ENCODE data around the gene KRTAP10-3.

DNA sequence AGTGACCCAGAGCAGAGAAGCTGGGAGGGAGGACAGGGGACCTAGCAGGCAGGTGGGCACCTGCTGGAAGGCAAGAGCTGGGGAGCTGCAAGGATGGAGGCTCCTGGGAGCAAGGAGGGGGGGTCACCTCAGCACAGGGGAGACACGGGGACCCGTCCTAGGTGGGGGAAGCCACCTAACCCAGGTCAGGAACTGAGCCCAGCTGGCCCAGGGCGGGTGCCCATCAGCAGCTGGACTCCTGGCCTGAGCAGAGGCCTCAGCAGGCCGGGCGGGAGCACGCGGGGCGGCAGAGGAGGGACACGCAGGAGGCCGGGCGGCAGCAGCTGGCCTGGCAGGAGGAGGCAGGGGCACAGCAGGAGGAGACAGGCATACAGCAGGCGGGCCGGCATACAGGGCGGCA, 19.5 kb downstream of the KRTAP10-3 start:
- TF ChIP-seq, protein P1, sequence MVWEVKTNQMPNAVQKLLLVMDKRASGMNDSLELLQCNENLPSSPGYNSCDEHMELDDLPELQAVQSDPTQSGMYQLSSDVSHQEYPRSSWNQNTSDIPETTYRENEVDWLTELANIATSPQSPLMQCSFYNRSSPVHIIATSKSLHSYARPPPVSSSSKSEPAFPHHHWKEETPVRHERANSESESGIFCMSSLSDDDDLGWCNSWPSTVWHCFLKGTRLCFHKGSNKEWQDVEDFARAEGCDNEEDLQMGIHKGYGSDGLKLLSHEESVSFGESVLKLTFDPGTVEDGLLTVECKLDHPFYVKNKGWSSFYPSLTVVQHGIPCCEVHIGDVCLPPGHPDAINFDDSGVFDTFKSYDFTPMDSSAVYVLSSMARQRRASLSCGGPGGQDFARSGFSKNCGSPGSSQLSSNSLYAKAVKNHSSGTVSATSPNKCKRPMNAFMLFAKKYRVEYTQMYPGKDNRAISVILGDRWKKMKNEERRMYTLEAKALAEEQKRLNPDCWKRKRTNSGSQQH (CRISPR knock-in tag; IDR thresholded peaks at IDR 0.05), result no peak
- TF ChIP-seq, protein P2, sequence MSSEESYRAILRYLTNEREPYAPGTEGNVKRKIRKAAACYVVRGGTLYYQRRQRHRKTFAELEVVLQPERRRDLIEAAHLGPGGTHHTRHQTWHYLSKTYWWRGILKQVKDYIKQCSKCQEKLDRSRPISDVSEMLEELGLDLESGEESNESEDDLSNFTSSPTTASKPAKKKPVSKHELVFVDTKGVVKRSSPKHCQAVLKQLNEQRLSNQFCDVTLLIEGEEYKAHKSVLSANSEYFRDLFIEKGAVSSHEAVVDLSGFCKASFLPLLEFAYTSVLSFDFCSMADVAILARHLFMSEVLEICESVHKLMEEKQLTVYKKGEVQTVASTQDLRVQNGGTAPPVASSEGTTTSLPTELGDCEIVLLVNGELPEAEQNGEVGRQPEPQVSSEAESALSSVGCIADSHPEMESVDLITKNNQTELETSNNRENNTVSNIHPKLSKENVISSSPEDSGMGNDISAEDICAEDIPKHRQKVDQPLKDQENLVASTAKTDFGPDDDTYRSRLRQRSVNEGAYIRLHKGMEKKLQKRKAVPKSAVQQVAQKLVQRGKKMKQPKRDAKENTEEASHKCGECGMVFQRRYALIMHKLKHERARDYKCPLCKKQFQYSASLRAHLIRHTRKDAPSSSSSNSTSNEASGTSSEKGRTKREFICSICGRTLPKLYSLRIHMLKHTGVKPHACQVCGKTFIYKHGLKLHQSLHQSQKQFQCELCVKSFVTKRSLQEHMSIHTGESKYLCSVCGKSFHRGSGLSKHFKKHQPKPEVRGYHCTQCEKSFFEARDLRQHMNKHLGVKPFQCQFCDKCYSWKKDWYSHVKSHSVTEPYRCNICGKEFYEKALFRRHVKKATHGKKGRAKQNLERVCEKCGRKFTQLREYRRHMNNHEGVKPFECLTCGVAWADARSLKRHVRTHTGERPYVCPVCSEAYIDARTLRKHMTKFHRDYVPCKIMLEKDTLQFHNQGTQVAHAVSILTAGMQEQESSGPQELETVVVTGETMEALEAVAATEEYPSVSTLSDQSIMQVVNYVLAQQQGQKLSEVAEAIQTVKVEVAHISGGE (CRISPR knock-in tag; IDR thresholded peaks at IDR 0.05), result no peak
- TF ChIP-seq HMG20A (CRISPR knock-in tag; conservative IDR thresholded peaks at IDR 0.05), result no peak
- TF ChIP-seq, protein P3, sequence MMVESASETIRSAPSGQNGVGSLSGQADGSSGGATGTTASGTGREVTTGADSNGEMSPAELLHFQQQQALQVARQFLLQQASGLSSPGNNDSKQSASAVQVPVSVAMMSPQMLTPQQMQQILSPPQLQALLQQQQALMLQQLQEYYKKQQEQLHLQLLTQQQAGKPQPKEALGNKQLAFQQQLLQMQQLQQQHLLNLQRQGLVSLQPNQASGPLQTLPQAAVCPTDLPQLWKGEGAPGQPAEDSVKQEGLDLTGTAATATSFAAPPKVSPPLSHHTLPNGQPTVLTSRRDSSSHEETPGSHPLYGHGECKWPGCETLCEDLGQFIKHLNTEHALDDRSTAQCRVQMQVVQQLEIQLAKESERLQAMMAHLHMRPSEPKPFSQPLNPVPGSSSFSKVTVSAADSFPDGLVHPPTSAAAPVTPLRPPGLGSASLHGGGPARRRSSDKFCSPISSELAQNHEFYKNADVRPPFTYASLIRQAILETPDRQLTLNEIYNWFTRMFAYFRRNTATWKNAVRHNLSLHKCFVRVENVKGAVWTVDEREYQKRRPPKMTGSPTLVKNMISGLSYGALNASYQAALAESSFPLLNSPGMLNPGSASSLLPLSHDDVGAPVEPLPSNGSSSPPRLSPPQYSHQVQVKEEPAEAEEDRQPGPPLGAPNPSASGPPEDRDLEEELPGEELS (CRISPR knock-in tag; IDR thresholded peaks at IDR 0.05; ENCODE audit: borderline replicate concordance), result no peak
- no peak for TF ChIP-seq RAD21 (CRISPR knock-in tag; conservative IDR thresholded peaks at IDR 0.05 in 1 of 2, IDR thresholded peaks at IDR 0.05 in 1 of 2)
- no peak for TF ChIP-seq FOXJ3 (CRISPR knock-in tag; IDR thresholded peaks at IDR 0.05)
- TF ChIP-seq NFE2L1 (tag; IDR thresholded peaks at IDR 0.05; ENCODE audit: borderline replicate concordance, low read depth), result no peak
- TF ChIP-seq CBX8 (IDR thresholded peaks at IDR 0.05; ENCODE audit: borderline replicate concordance, extremely low read depth, low read depth, low read length, poor library complexity, severe bottlenecking), result no peak
- TF ChIP-seq, protein P4, sequence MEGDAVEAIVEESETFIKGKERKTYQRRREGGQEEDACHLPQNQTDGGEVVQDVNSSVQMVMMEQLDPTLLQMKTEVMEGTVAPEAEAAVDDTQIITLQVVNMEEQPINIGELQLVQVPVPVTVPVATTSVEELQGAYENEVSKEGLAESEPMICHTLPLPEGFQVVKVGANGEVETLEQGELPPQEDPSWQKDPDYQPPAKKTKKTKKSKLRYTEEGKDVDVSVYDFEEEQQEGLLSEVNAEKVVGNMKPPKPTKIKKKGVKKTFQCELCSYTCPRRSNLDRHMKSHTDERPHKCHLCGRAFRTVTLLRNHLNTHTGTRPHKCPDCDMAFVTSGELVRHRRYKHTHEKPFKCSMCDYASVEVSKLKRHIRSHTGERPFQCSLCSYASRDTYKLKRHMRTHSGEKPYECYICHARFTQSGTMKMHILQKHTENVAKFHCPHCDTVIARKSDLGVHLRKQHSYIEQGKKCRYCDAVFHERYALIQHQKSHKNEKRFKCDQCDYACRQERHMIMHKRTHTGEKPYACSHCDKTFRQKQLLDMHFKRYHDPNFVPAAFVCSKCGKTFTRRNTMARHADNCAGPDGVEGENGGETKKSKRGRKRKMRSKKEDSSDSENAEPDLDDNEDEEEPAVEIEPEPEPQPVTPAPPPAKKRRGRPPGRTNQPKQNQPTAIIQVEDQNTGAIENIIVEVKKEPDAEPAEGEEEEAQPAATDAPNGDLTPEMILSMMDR (IDR thresholded peaks at IDR 0.05 in 2 of 3, conservative IDR thresholded peaks at IDR 0.05 in 1 of 3; ENCODE audit: insufficient read depth in 2 of 3, low read depth in 1 of 3, low read length in 3 of 3), result no peak
